Stomach (tissue), 19 donors: Measurements from ENCODE around the gene RGMB. TPM values are rescaled to one million over a fixed set of nuclear protein-coding genes. Genes with fewer than 3 reads are reported as not detected.

Source experiments
- DNase-seq, 2 donors: peaks; one replicate each; pipeline versions ENCODE4 v3.0.0 to v3.0.0-alpha.2; 2013 to 2019
- H3K27ac ChIP-seq, 5 donors: fragments of 200-600 bp in 4 of 5; sonication (generic) in 4 of 5; one replicate each; pipeline ENCODE4 v1.5.1; 2013 to 2019; ENCODE audit warnings: mild to moderate bottlenecking in 1 of 5, moderate library complexity in 1 of 5
- H3K27me3 ChIP-seq, 3 donors: fragments of 200-600 bp; sonication (generic); one replicate each; pipeline ENCODE4 v1.5.1; 2017 to 2019; ENCODE audit warnings: mixed run types in 1 of 3
- H3K36me3 ChIP-seq, 4 donors: fragments of 200-600 bp; sonication (generic); 1 replicate in 3 of 4; 2 replicates in 1 of 4; pipeline ENCODE4 v1.5.1; 2016 to 2019
- H3K4me1 ChIP-seq, 4 donors: fragments of 200-600 bp; sonication (generic); one replicate each; pipeline ENCODE4 v1.5.1; 2016 to 2019
- H3K4me3 ChIP-seq, 4 donors: fragments of 200-600 bp; sonication (generic) in 3 of 4; one replicate each; pipeline ENCODE4 v1.5.1; 2016 to 2019; ENCODE audit warnings: mild to moderate bottlenecking in 1 of 4
- H3K9me3 ChIP-seq, 4 donors: fragments of 200-600 bp; sonication (generic); one replicate each; pipeline ENCODE4 v1.5.1; 2016 to 2019
- CTCF ChIP-seq, 7 experiments: fragments of 450-650 bp in 4 of 7; fragments of 200-600 bp in 3 of 7; sonication (generic) in 3 of 7; IDR thresholded peaks; one replicate each; pipeline ENCODE4 v1.5.1; 2016 to 2019; ENCODE audit warnings: antibody characterized with exemption in 7 of 7, control low read depth in 2 of 7, mild to moderate bottlenecking in 1 of 7
- EP300 ChIP-seq: sonication (generic); formaldehyde crosslinking; IDR thresholded peaks from one replicate; pipeline ENCODE4 v1.6.1; 2017; ENCODE audit warnings: antibody characterized with exemption
- POLR2A ChIP-seq, 4 donors: fragments of 450-650 bp; IDR thresholded peaks; one replicate each; pipeline ENCODE4 v1.6.1; 2016; ENCODE audit warnings: antibody characterized with exemption in 4 of 4, control low read depth in 2 of 4, mild to moderate bottlenecking in 1 of 4, moderate library complexity in 1 of 4
- POLR2AphosphoS5 ChIP-seq, 3 donors: sonication (generic); formaldehyde crosslinking; IDR thresholded peaks; one replicate each; pipeline ENCODE4 v1.6.1; 2016; ENCODE audit warnings: antibody characterized with exemption in 3 of 3
- WGBS, 5 donors: extraction: QIAGEN DNeasy Blood & Tissue Kit in 3 of 5; methylation state at CpG; one replicate each; pipeline versions ENCODE4 v1.1.5 to v1.1.7; 2013 to 2018; 5-methylcytosine and 5-hydroxymethylcytosine counted together
- intact Hi-C: fragments of 100-400 bp; cut with DNase I; formaldehyde crosslinking; loops from one replicate; pipeline ENCODE4 v1.15.1; 2023; ENCODE audit warnings: low total_unique reads
- long read RNA-seq, 10 donors: transcript quantifications; one replicate each; lab custom pipeline, GENCODE V29; 2026
- polyA plus RNA-seq, 3 donors: library from polyadenylated mRNA; stranded (reverse); fragments of 200-250 nt; gene quantifications; one replicate each; pipeline ENCODE4 v1.2.3, GENCODE V29; 2013
- total RNA-seq, 5 donors: library from RNA; depleted of rRNA; stranded (reverse); fragments of >200 nt; gene quantifications; one replicate each; pipeline versions ENCODE4 v1.1.0 to v1.2.3, GENCODE V29; 2014 to 2016
- donor health status: healthy with polysubstance abuse.
- donor health status: Bipolar disorder and iron deficiency.
- donor health status: healthy.

The RGMB gene, protein sequence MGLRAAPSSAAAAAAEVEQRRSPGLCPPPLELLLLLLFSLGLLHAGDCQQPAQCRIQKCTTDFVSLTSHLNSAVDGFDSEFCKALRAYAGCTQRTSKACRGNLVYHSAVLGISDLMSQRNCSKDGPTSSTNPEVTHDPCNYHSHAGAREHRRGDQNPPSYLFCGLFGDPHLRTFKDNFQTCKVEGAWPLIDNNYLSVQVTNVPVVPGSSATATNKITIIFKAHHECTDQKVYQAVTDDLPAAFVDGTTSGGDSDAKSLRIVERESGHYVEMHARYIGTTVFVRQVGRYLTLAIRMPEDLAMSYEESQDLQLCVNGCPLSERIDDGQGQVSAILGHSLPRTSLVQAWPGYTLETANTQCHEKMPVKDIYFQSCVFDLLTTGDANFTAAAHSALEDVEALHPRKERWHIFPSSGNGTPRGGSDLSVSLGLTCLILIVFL
- 100 to 1,000 TPM in 1 of 5 donors, 10 to 100 TPM in 4; 48.3 to 215 (median 79.9) TPM for total RNA-seq
- polyA plus RNA-seq, result 10 to 100 TPM in 2 of 3 donors, 1 to 10 TPM in 1; 8.4 to 14.2 (median 13.7) TPM
- long read RNA-seq, donor 1, full-length matches to known transcripts, result 3 of 8 reads
- long read RNA-seq, donor 1, partial matches to known transcripts, result 5 of 8 reads
- long read RNA-seq, donor 1, other reads (novel, unspliced or antisense), result 0 of 8 reads
- long read RNA-seq, donor 2, full-length matches to known transcripts, result 12 of 12 reads
- long read RNA-seq, donor 2, partial matches to known transcripts, result 0 of 12 reads
- long read RNA-seq, donor 2, other reads (novel, unspliced or antisense), result 0 of 12 reads
- long read RNA-seq, donor 3, full-length matches to known transcripts, result 11 of 16 reads
- long read RNA-seq, donor 3, partial matches to known transcripts, result 5 of 16 reads
- long read RNA-seq, donor 3, other reads (novel, unspliced or antisense), result 0 of 16 reads
- long read RNA-seq, donor 4, result 0 reads
- long read RNA-seq, donor 5, full-length matches to known transcripts, result 9 of 22 reads
- long read RNA-seq, donor 5, partial matches to known transcripts, result 13 of 22 reads
- long read RNA-seq, donor 5, other reads (novel, unspliced or antisense), result 0 of 22 reads
- long read RNA-seq, donor 6, full-length matches to known transcripts, result 26 of 32 reads
- long read RNA-seq, donor 6, partial matches to known transcripts, result 6 of 32 reads
- long read RNA-seq, donor 6, other reads (novel, unspliced or antisense), result 0 of 32 reads
- long read RNA-seq, donor 7, full-length matches to known transcripts, result 12 of 28 reads
- long read RNA-seq, donor 7, partial matches to known transcripts, result 16 of 28 reads
- long read RNA-seq, donor 7, other reads (novel, unspliced or antisense), result 0 of 28 reads
- long read RNA-seq, donor 8, full-length matches to known transcripts, result 10 of 23 reads
- long read RNA-seq, donor 8, partial matches to known transcripts, result 13 of 23 reads
- long read RNA-seq, donor 8, other reads (novel, unspliced or antisense), result 0 of 23 reads
- long read RNA-seq, donor 9, full-length matches to known transcripts, result 3 of 28 reads
- long read RNA-seq, donor 9, partial matches to known transcripts, result 25 of 28 reads
- long read RNA-seq, donor 9, other reads (novel, unspliced or antisense), result 0 of 28 reads
- long read RNA-seq, donor 10, full-length matches to known transcripts, result 7 of 7 reads
- long read RNA-seq, donor 10, partial matches to known transcripts, result 0 of 7 reads
- long read RNA-seq, donor 10, other reads (novel, unspliced or antisense), result 0 of 7 reads

- H3K27ac ChIP-seq, result peak within 1 kb of the TSS; percentile 93 to 97 (median 95)
- H3K36me3 ChIP-seq, result peaks cover 0 to 4% (median 0%) of the 10 kb centered on the region in 4 donors
- intact Hi-C loops, result no loop called here
- WGBS, 5 donors, result 0 to 2% (median 1%) methylated on average over 23 to 84 of the region's 84 CpGs
- H3K27me3 ChIP-seq, result peaks cover 0 to 38% (median 8%) of the 10 kb centered on the region in 3 donors
- H3K9me3 ChIP-seq, result no peaks in the 10 kb centered on the region
- TF ChIP-seq POLR2A (IDR thresholded peaks at IDR 0.05), result peak in 1 of 4 donors; percentile 61
- TF ChIP-seq EP300, result no peak
- peak in 2 of 3 donors; percentile 46 to 68 for TF ChIP-seq POLR2AphosphoS5 (IDR thresholded peaks at IDR 0.05)
- peaks cover 28 to 82% (median 48%) of the 10 kb centered on the region in 4 donors for H3K4me1 ChIP-seq
- peak within 1 kb of the TSS; percentile 68 to 97 (median 89) for H3K4me3 ChIP-seq
- peak; percentile 97 to 100 for DNase-seq
Measured at GRCh38 chr5:98773464-98774191, at the start of gene RGMB. RGMB (plus strand) TSS chr5:98773663; CDS start chr5:98774071, 408 bp downstream.

GRCh38 chr5:98726258-98726657, 47.2 kb upstream of the RGMB start:
- TF ChIP-seq CTCF (IDR thresholded peaks at IDR 0.05) (no peak), POLR2AphosphoS5 (IDR thresholded peaks at IDR 0.05) (no peak), POLR2A (IDR thresholded peaks at IDR 0.05) (no peak), EP300 (no peak)
- Histone ChIP-seq H3K9me3 (no peaks in the 10 kb centered on the region), H3K27me3 (no peaks in the 10 kb centered on the region), H3K4me3 (no peak overlapping the region), H3K27ac (no peak overlapping the region), H3K4me1 (no peaks in the 10 kb centered on the region), H3K36me3 (no peaks in the 10 kb centered on the region)
- DNase-seq, result no peak
- WGBS, 5 donors, result 62 to 78% (median 69%) methylated on average over 2 of the region's 2 CpGs
- intact Hi-C loops, result no loop called here

GRCh38 chr5:98727686-98728085, 45.8 kb upstream of the RGMB start:
- H3K36me3 ChIP-seq, result no peaks in the 10 kb centered on the region
- 81 to 95% (median 93%) methylated on average over 5 of the region's 5 CpGs for WGBS, 5 donors
- H3K9me3 ChIP-seq, result no peaks in the 10 kb centered on the region
- no peaks in the 10 kb centered on the region for H3K4me1 ChIP-seq
- no peak overlapping the region for H3K27ac ChIP-seq
- no peaks in the 10 kb centered on the region for H3K27me3 ChIP-seq
- TF ChIP-seq CTCF (IDR thresholded peaks at IDR 0.05) (no peak), EP300 (no peak), POLR2A (IDR thresholded peaks at IDR 0.05) (no peak), POLR2AphosphoS5 (IDR thresholded peaks at IDR 0.05) (no peak)
- no peak for DNase-seq
- H3K4me3 ChIP-seq, result no peak overlapping the region
- intact Hi-C loops, result no loop called here

DNA sequence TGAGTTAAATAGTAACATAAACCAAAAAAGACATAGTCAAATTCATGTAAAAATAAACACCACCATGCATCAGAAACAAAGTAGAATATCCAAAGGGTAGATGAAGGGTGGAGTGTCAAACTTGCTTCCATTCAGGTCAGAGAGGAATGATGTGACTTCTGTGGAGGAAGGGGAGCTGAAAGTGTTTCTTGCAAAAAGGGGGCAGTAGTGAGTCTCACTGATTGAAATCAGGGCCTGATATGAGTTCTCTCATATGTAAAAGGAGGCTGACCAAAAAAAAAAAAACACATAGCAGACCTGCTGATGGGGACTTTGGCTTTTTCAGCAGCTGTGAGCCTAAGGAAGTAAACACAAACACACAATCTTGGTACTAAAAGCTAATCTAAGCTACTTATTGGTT, 38.8 kb upstream of the RGMB start:
- Histone ChIP-seq H3K9me3 (peaks cover 0 to 7% (median 2%) of the 10 kb centered on the region in 4 donors), H3K4me3 (no peak overlapping the region), H3K27ac (no peak overlapping the region), H3K4me1 (no peaks in the 10 kb centered on the region), H3K36me3 (no peaks in the 10 kb centered on the region), H3K27me3 (no peaks in the 10 kb centered on the region)
- intact Hi-C loops, result no loop called here
- TF ChIP-seq POLR2AphosphoS5 (IDR thresholded peaks at IDR 0.05) (no peak), EP300 (no peak), CTCF (IDR thresholded peaks at IDR 0.05) (no peak), POLR2A (IDR thresholded peaks at IDR 0.05) (no peak)
- DNase-seq, result no peak
